ENCODE data around the gene BNIP2. TPM values are rescaled to one million over a fixed set of nuclear protein-coding genes. Genes with fewer than 3 reads are reported as not detected.

Gene BNIP2
- total RNA-seq, 1 experiment from 2014 or later, result 58.1 TPM

DNA sequence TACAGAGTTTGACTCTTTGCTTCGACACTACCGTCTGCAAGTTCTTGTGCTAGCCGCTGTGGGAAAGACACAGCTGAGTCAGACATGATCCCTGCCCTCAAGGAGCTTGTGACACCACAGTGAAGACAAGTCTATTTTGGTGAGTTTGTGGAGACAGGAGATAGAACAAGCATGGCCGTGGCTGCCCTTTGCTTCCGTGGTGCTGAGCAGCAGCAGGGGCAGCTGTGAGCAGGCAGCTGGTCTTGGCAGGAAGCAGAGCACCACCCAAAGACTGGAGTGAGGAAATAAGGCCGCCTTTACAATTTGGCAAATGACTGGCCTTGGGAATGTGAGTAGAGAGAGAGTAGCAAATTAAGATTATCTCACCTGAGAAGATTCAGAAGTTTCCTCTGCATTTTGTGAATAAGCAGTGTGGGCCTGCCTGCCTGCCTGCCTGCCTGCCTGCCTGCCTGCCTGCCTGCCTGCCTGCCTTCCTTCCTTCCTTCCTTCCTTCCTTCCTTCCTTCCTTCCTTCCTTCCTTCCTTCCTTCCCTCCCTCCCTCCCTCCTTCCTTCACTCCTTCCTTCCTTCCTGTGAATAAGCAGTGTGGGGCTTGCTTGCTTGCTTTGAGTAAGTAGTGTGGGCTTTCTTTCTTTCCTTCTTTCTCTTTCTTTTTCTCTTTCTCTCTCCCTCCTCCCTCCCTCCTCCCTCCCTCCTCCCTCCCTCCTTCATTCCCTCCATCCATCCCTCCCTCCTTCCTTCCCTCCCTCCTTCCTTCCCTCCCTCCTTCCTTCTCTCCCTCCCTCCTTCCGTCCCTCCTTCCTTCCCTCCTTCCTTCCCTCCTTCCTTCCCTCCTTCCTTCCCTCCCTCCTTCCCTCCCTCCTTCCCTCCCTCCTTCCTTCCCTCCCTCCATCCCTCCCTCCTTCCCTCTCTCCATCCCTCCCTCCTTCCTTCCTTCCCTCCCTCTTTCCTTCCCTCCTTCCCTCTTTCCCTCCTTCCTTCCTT is 79.1 kb downstream of the BNIP2 start:
- Histone ChIP-seq H3K4me3 (ENCODE audit: low read depth, low read length, poor library complexity, severe bottlenecking) (no peak overlapping the region), H3K4me1 (ENCODE audit: insufficient read depth, low read length, poor library complexity, severe bottlenecking) (no peaks in the 10 kb centered on the region), H3K27ac (ENCODE audit: low read depth, low read length, poor library complexity, severe bottlenecking) (no peak overlapping the region), H3K27me3 (replicated peaks; ENCODE audit: insufficient read depth, low read depth, low read length, poor library complexity) (no peaks in the 10 kb centered on the region), H3K36me3 (ENCODE audit: insufficient read depth, low read length, poor library complexity, severe bottlenecking) (no peaks in the 10 kb centered on the region), H3K9me3 (ENCODE audit: low read depth, low read length, poor library complexity, severe bottlenecking) (no peaks in the 10 kb centered on the region)
- TF ChIP-seq EZH2 (IDR thresholded peaks at IDR 0.05; ENCODE audit: borderline replicate concordance, low read depth, low read length, poor library complexity, severe bottlenecking) (no peak), CTCF (conservative IDR thresholded peaks at IDR 0.05; ENCODE audit: low read depth, low read length) (no peak)
- ChIA-PET CTCF (no interaction called here), POLR2A (ENCODE audit: low non-redundant PET) (no interaction called here)
- no peak for DNase-seq (ENCODE audit: low spot score)
- intact Hi-C loops (cut with micrococcal nuclease; ENCODE audit: unreplicated experiment), result no loop called here
- BruUV-seq (replicated peaks), result no TSS peak

Other genes with a start within 250 kb of the BNIP2 start
- not detected in 2 replicates for gene GCNT3, start 77.5 kb downstream of the BNIP2 start, total RNA-seq (2021)
- gene GTF2A2, start 31.8 kb downstream of the BNIP2 start, total RNA-seq (2021), result 209 and 230 TPM in 2 replicates

All from A673 (cell line).